Bronchial epithelial cell (primary cell): Measurements from ENCODE around the gene LIPA. TPM values are rescaled to one million over a fixed set of nuclear protein-coding genes. Genes with fewer than 3 reads are reported as not detected.
A peak's percentile ranks its signal among the peaks of the same experiment; 100 is the strongest.

ENCODE experiments used
- DNase-seq: peaks from one replicate; pipeline ENCODE4 v3.0.0-alpha.2; 2010; ENCODE audit warnings: low read depth
- FAIRE-seq: peaks from 2 replicates; lab custom pipeline; 2011; peaks lifted over from hg19 to GRCh38; lab: Jason Lieb, UNC
- H3K27me3 ChIP-seq: 2 replicates; pipeline ENCODE4 v1.5.1; 2011; ENCODE audit warnings: low read length; ENCODE audit not compliant: control insufficient read depth, insufficient read depth
- H3K36me3 ChIP-seq: 2 replicates; pipeline ENCODE4 v1.5.1; 2011; ENCODE audit warnings: low read length; ENCODE audit not compliant: control insufficient read depth, insufficient read depth
- H3K4me3 ChIP-seq: 2 replicates; pipeline ENCODE4 v1.5.1; 2011; ENCODE audit warnings: mild to moderate bottlenecking, low read depth, low read length, control low read depth
- total RNA-seq: library from RNA; depleted of rRNA; stranded (reverse); fragments of >200 nt; gene quantifications from 2 replicates; pipeline ENCODE4 v1.2.1, GENCODE V29; 2014
- TF ChIP-seq, protein P1 (sequence below): IDR thresholded peaks from 2 replicates; pipeline ENCODE4 v1.5.1; 2011; ENCODE audit warnings: mild to moderate bottlenecking, moderate library complexity, low read length, control low read depth, inconsistent platforms; ENCODE audit not compliant: insufficient read depth, severe bottlenecking

Gene LIPA
- total RNA-seq, 1 donor from 2014 or later, result 20.8 TPM

DNA sequence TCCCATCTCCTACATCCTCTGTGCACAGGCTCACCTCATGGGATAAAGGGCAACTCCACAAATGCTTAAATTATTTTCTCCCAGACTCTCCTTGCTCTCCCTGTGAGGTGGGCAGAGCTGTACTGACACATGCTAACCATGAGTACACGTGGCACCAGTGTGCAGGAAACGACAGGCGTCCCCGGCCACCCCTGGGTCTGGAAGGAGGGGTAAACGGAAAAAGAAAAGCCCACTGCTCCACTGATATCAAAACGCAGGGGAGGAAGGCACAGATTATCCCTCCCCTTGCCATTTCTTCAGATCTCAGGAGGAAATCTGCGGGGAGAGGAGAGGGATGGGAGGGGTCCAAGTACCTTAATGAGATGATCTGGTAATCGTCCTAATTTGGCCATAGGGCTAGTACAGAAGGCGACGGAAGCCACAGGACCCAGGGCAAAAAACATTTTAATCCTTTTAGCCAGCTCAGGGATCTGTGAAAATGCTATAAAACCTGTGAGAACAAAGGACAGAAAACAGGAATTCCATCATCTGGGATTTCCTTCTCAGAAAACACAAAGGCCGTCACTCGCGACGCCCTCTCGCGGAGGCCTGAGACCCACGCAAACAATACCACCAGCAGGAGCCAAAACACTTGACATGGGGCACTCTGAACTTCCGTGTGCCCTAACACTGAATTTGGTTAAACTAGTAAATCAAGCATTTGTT lies 26.7 kb downstream of the LIPA start:
- FAIRE-seq (no peak), DNase-seq (no peak)
- Histone ChIP-seq H3K27me3 (no peaks in the 10 kb centered on the region), H3K36me3 (no peaks in the 10 kb centered on the region), H3K4me3 (no peak overlapping the region)
- TF ChIP-seq, protein P1, sequence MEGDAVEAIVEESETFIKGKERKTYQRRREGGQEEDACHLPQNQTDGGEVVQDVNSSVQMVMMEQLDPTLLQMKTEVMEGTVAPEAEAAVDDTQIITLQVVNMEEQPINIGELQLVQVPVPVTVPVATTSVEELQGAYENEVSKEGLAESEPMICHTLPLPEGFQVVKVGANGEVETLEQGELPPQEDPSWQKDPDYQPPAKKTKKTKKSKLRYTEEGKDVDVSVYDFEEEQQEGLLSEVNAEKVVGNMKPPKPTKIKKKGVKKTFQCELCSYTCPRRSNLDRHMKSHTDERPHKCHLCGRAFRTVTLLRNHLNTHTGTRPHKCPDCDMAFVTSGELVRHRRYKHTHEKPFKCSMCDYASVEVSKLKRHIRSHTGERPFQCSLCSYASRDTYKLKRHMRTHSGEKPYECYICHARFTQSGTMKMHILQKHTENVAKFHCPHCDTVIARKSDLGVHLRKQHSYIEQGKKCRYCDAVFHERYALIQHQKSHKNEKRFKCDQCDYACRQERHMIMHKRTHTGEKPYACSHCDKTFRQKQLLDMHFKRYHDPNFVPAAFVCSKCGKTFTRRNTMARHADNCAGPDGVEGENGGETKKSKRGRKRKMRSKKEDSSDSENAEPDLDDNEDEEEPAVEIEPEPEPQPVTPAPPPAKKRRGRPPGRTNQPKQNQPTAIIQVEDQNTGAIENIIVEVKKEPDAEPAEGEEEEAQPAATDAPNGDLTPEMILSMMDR, result peak; percentile 53

DNA sequence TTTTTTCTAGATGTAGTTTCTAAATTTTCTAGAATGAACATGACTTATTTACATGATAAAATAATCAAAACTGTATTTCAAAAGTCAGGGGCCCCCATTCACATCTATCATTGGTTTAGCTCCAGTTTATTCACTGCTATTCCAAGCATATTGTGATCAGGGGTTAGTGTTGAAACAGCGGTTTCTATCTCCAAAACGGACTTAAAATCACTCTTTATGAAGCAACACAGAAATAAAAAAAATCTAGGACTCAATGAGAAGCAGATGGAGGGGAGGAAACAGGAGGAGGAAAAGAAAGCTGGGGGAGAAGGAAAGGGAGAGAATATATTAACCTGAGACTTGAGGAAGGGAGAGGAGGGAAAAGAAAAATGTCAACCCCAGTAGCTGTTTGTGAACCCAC lies 29.7 kb downstream of the LIPA start:
- Histone ChIP-seq H3K36me3 (no peaks in the 10 kb centered on the region), H3K27me3 (no peaks in the 10 kb centered on the region), H3K4me3 (no peak overlapping the region)
- no peak for DNase-seq
- TF ChIP-seq, protein P1, result no peak
- FAIRE-seq, result no peak

DNA sequence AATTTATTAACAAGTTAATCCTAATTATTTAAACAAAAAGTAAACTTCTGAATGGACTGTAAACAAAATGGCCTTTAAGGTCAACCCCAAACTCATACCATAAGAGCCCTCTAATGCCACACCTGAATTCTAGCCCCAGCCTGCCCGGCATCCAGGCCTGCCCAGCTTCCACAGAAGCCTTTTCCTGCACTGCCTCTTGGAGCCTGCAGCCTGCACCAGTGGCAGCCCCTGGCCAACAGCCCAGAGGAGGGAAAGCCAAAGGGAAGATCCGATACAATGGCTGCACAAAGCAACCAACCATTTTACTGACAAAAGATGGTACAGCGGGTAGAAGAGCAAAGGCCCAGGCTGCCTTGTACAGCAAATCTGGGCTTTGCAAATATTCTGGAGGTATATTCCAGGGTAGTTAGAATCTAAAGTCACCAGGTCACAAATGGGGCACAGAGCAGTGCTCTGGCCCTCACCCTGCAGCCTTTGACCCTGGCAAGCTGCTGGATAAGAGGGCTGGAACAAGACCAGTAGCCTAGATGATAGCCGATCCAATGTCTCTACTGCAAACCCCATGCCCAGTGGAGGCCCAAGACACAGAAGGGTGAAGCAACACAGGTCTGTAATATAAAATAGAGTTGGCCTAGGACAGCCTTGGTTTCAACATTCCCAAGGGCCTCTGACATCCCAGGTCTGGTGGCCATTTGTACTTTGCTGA lies 31.9 kb downstream of the LIPA start:
- no peak overlapping the region for H3K4me3 ChIP-seq
- TF ChIP-seq, protein P1, result no peak
- peak; percentile 24 for DNase-seq
- H3K27me3 ChIP-seq, result no peaks in the 10 kb centered on the region
- no peak for FAIRE-seq
- no peaks in the 10 kb centered on the region for H3K36me3 ChIP-seq

DNA sequence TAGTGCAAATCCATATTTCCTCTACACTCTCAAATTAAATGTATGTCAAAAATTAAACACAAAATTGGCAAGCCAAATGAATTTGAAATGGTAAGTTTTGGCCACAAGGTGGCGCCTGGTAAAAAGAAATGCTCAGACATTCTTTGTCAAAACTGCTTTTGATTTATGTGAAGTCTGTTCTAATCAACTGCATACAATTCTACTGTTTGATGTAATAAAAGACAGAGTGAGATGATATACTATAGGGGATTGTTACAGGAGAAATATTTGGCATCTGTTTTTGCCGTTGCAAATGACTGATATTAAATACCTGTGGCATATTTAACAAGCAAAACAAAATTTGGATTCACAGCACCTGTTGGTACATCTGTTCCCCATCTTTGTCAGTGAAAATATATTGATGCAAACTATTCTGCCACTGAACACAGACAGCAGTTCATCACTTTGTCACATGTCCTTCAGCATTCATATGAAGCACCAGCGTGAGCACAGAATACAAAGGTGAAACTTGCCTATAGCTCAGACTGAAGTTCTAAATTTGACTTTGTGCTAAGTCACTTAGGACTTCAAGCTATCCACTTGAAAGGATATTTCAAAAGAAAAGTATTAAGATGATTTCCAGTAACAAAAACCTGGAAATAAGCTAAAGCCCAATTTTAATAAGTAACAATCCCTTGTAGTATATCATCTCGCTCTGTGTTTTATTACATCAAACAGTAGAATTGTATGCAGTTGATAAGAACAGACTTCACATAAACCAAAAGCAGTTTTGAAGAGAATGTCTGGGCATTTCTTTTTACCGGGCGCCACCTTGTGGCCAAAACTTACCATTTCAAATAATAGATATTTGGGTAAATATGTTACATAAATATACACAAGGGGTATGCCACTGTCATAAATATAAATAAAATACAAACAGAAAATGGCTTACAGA lies 34.3 kb downstream of the LIPA start:
- Histone ChIP-seq H3K4me3 (no peak overlapping the region), H3K27me3 (no peaks in the 10 kb centered on the region), H3K36me3 (no peaks in the 10 kb centered on the region)
- TF ChIP-seq, protein P1, result peak; percentile 42
- FAIRE-seq, result no peak
- peak; percentile 55 for DNase-seq

DNA sequence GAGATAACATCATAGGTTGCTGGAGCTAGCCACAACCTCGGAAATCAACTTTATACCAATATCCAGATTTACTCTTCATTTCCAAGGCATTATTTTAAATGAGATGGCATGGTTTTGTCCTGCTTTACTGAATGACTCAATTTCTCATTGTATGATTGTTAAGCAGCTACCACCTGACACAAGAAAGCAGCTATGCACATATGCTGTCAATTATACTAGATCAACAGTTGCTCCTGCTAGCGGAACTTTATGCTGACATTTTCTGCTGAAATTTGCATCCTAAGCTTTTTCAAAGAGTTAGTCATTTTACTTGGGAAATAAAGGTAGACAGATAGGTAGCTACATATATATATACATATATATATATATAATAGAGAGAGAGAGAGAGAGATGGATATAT lies 35.5 kb downstream of the LIPA start:
- Histone ChIP-seq H3K36me3 (no peaks in the 10 kb centered on the region), H3K4me3 (no peak overlapping the region), H3K27me3 (no peaks in the 10 kb centered on the region)
- TF ChIP-seq, protein P1, result no peak
- FAIRE-seq (no peak), DNase-seq (no peak)
